Stomach smooth muscle (tissue), 2 donors: ENCODE data around the gene BMF.
"Not testable (repeated sequence)": the region's sequence is repeated elsewhere in the genome, so short reads cannot be mapped to it uniquely, and the experiment has no call there.

ENCODE experiments used
- H3K27ac ChIP-seq: one replicate; pipeline ENCODE4 v1.7.0; 2013; ENCODE audit warnings: mild to moderate bottlenecking, low read length, inconsistent platforms
- H3K27me3 ChIP-seq, 2 donors: one replicate each; pipeline ENCODE4 v1.7.0; 2013; ENCODE audit warnings: low read length in 2 of 2; ENCODE audit not compliant: insufficient read depth in 2 of 2, control insufficient read depth in 1 of 2
- H3K36me3 ChIP-seq, 2 donors: one replicate each; pipeline ENCODE4 v1.7.0; 2013; ENCODE audit warnings: low read length in 2 of 2; ENCODE audit not compliant: control insufficient read depth in 2 of 2, insufficient read depth in 2 of 2
- H3K4me1 ChIP-seq: one replicate; pipeline ENCODE4 v1.7.0; 2013; ENCODE audit warnings: low read length; ENCODE audit not compliant: control insufficient read depth, insufficient read depth
- H3K4me3 ChIP-seq, 2 donors: one replicate each; pipeline ENCODE4 v1.7.0; 2013; ENCODE audit warnings: low read length in 2 of 2
- H3K9ac ChIP-seq, 2 donors: one replicate each; pipeline ENCODE4 v1.7.0; 2013; ENCODE audit warnings: low read length in 2 of 2, mild to moderate bottlenecking in 1 of 2
- H3K9me3 ChIP-seq, 2 donors: one replicate each; pipeline ENCODE4 v1.7.0; 2013; ENCODE audit warnings: low read length in 2 of 2; ENCODE audit not compliant: control insufficient read depth in 2 of 2
- donor health status: healthy.
- donor health status: Pancreatic carcinoma.

The BMF gene

DNA sequence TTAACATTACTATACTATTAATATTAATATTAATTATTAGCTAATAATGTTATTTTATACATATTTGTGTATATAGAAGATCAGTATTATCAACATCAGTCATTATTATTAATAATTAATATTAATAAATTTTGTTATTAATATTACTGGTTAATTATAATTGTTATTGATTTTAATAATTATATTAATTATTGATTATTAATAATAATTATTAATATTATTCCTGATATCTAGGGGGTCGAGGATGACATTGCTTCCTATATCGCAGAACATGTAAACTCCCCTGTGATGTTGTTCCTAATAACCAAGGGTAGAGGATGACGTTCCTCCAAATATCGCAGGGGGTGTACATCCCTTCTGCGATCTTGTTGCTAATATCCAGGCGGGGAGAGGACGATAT is 17.3 kb upstream of the BMF start:
- Histone ChIP-seq H3K9me3 (no peaks in the 10 kb centered on the region), H3K27me3 (peaks cover 0 to 3% of the 10 kb centered on the region in 2 donors), H3K9ac (no peak overlapping the region), H3K36me3 (no peaks in the 10 kb centered on the region), H3K27ac (no peak overlapping the region), H3K4me1 (no peaks in the 10 kb centered on the region), H3K4me3 (no peak overlapping the region)

DNA sequence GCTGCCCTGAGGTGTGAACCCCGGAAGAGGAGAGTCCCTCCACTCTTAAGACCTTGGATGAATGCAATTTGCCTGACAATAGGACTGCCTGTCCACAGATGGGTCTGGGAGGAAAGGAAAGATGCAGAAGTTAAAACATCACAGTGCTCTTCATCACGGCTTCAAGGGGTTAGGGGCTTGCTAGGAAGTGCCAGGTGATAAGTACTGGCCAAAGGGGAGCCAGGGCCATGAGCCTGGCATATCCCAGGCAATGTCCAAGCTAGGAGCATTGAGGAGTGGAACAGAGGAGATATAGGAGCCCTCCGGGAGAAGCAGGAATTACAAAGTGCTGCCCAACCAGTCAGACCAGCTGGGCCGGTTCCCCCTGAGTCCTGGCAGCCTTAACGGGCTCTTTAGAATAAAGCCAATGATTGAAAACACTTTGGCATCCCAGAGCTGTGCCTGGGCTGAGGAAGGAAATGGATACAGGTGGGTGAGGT is 16.2 kb upstream of the BMF start:
- not testable (repeated sequence) for H3K9me3 ChIP-seq, H3K36me3 ChIP-seq, H3K27me3 ChIP-seq, H3K9ac ChIP-seq, H3K4me1 ChIP-seq, H3K27ac ChIP-seq, H3K4me3 ChIP-seq

DNA sequence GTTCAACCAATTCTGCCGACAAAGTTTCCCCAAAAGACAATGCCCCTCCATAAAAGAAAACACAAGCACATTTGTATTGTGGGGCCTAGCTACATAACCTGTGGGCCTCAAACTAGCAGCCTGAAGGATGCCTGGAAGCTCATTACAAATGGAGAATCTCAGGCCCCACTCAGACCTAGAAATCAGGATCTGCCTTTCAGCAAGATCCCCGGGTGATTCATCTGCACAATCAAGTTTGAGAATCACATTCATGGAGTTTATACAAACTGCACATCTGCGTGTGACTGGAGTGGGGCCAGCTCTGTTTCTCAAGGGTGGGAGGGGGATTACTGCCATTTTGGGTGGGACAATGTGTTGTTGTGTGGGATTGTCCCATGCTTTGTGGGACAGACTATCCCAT is 15.7 kb upstream of the BMF start:
- not testable (repeated sequence) for H3K4me3 ChIP-seq

DNA sequence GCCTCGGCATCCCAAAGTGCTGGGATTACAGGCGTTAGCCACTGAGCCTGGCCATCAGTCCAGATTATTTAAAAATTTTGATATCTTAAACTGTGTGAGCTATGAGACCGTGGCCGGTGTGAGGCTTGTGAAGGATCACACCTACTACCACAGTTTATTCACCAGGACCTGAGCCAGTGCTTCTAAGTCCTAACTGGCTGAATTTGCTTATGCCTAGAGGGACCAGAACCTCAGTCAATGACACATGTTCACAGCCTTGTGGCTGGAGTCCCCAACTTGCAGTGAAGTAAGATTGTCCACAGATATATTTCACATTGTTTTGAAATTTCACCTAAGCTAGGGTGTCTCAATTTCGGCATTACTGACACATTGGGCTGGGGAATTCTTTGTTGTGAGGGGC is 15.2 kb upstream of the BMF start:
- H3K27ac ChIP-seq, H3K9me3 ChIP-seq: not testable (repeated sequence)

More for the DNA sequence above, 15.7 kb upstream of the BMF start:
- not testable (repeated sequence) for H3K36me3 ChIP-seq, H3K9me3 ChIP-seq, H3K9ac ChIP-seq, H3K27ac ChIP-seq, H3K27me3 ChIP-seq, H3K4me1 ChIP-seq

DNA sequence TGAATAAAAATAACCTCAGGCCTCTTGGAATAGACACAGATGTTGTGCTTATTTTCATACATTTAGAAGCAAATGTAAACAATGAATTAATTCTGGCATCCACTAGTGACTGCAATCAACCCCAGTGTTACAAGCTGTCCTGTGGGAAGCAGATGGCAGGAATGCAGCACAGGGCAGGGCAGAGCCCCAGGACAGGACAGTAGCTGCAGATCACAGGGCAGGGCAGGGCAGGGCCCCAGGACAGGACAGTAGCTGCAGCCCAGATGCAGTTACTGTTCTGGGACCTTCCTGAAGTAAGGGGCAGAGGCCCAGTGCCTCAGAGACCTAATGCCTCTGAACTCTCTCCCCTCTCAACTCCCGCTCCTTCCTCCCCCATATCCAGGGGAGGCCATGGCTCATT is 14.3 kb upstream of the BMF start:
- not testable (repeated sequence) for H3K4me1 ChIP-seq, H3K36me3 ChIP-seq, H3K9me3 ChIP-seq, H3K27ac ChIP-seq, H3K4me3 ChIP-seq, H3K27me3 ChIP-seq, H3K9ac ChIP-seq

More for the DNA sequence above, 15.2 kb upstream of the BMF start:
- H3K27me3 ChIP-seq, H3K9ac ChIP-seq, H3K4me3 ChIP-seq, H3K36me3 ChIP-seq, H3K4me1 ChIP-seq: not testable (repeated sequence)

DNA sequence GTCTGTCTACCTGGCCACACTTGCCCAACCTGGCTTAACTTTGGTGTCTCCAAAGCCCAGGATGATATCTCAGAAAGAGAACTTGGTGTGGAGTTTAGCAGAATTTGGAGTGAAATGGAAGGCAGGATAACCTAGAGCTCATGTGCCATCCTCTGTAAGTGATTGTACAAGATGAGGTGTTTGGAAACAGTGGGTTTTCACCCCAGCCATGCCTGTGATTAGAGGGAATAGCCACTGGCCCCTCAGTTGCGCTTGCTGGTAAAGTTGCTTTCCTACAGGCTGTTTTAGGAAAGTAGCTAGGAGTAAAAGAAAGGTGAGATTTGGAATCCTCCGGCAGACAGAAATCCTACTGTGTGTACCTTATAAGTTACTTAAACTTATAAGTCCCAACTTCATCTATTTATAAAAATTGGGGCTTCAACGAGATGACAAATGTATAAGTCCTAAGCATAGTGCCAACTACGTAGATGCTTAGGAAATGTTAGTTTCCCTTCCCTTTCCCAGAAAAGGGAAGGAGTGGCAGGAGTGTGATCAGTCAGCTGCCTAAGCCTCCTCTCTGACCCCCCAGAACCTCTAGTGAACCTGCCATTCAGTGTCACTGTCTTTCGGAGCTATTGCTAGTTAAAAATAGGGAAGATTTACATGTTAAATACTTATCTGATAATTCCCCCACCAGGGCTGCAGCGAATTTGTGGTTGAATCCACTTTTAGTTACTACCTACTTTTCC is 13.4 kb upstream of the BMF start:
- H3K27me3 ChIP-seq = no peaks in the 10 kb centered on the region
- no peak overlapping the region for H3K27ac ChIP-seq
- H3K4me3 ChIP-seq = no peak overlapping the region
- no peaks in the 10 kb centered on the region for H3K36me3 ChIP-seq
- H3K4me1 ChIP-seq = no peaks in the 10 kb centered on the region
- H3K9ac ChIP-seq = no peak overlapping the region
- H3K9me3 ChIP-seq = no peaks in the 10 kb centered on the region

DNA sequence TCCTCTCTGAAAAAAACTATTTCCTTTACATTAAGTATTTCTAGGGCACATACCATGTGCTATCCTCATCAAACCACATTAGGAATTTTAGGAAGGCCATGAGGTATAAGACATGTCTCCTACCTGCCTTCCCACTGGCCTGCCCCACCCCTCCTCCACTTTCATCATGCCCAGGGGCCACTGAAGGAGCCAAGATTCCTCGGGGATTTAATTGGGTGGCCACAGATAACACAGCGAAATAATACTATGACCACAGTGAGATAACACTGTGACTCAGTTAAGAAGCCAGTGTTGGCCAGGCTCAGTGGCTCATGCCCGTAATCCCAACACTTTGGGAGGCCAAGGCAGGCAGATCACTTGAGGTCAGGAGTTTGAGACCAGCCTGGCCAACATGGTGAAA is 9.8 kb upstream of the BMF start:
- H3K4me3 ChIP-seq = no peak overlapping the region
- H3K4me1 ChIP-seq = no peaks in the 10 kb centered on the region
- H3K36me3 ChIP-seq = no peaks in the 10 kb centered on the region
- H3K27me3 ChIP-seq = no peaks in the 10 kb centered on the region
- no peaks in the 10 kb centered on the region for H3K9me3 ChIP-seq
- H3K27ac ChIP-seq = no peak overlapping the region
- no peak overlapping the region for H3K9ac ChIP-seq

DNA sequence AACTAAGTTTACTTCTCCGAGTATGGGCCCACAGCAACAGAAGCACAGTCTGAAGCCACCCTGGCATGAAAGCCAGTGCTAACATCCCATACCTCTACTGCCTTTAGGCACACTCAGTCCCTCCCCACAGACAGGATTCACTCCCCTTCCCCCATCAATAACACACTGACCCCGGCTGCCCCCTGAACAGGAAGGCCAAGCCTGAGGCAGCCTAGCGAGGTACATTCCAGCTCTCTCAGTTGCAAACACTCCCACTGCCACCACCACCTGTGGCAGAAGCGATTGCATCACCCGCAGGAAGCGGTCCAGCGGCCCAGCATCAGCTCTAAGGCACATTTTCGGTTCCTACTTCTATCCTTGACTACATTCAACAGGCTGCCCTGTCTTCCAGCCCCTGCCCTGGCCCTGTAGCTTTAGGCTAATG is 7.0 kb upstream of the BMF start:
- no peak overlapping the region for H3K9ac ChIP-seq
- H3K4me1 ChIP-seq = no peaks in the 10 kb centered on the region
- H3K27ac ChIP-seq = no peak overlapping the region
- H3K9me3 ChIP-seq = no peaks in the 10 kb centered on the region
- H3K27me3 ChIP-seq = peaks cover 2% of the 10 kb centered on the region in 2 donors
- H3K36me3 ChIP-seq = no peaks in the 10 kb centered on the region
- H3K4me3 ChIP-seq = no peak overlapping the region

DNA sequence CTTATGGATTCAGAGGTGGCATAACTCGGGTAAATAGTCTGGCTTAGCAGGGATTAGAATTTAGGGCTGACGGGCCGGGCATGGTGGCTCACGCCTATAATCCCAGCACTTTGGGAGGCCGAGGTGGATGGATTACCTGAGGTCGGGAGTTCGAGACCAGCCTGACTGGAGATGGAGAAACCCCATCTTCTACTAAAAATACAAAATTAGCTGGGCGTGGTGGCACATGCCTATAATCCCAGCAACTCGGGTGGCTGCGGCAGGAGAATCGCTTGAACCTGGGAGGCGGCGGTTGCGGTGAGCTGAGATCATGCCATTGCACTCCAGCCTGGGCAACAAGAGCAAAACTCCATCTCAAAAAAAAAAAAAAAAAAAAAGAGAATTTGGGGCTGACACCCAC is 6.4 kb upstream of the BMF start:
- H3K9ac ChIP-seq, H3K4me3 ChIP-seq, H3K36me3 ChIP-seq, H3K27me3 ChIP-seq, H3K4me1 ChIP-seq, H3K27ac ChIP-seq, H3K9me3 ChIP-seq: not testable (repeated sequence)

DNA sequence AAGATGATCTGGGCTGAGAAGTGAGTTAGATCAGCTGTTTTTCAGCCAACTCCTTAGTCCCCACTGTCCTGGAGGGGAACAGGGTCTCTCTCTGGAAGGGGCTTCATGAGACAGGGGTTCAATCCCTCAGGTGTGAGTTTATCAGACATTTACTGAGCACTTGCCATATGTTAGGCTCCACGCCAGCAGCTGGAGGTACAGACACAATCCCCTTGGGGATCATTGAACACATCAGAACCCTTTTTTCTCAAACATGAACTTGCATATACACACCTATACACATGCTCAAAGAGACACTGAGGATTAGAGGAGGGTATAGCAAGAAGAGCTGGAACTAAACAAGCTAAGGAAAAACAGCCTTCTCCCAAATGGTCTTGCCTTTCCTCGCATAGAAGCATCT is 5.5 kb upstream of the BMF start:
- Histone ChIP-seq H3K4me3 (no peak overlapping the region), H3K9ac (no peak overlapping the region), H3K4me1 (peaks cover 5% of the 10 kb centered on the region), H3K27ac (no peak overlapping the region), H3K9me3 (no peaks in the 10 kb centered on the region), H3K27me3 (peaks cover 2% of the 10 kb centered on the region in 2 donors), H3K36me3 (no peaks in the 10 kb centered on the region)

DNA sequence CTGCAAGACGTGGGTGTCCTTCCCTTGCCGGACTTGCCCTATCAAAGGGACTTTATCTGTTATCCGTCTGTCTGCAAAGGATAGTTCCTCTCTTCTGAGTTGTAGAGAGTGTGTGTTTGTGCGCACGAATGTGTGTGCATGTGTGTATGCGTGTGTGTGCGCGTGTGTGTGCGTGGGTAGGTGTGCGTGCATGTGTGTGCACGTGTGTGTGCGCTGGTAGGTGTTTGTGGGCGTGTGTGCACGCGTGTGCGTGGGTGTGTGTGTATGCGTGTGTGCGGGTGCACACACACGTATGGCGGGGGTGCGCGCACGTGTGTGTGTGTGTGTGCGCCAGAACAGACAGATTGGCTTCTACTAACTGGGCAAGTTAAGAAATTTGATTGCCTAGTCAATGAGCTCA is 4.1 kb upstream of the BMF start:
- peaks cover 17% of the 10 kb centered on the region for H3K4me1 ChIP-seq
- H3K27ac ChIP-seq = no peak overlapping the region
- H3K4me3 ChIP-seq = no peak overlapping the region
- H3K9me3 ChIP-seq = no peaks in the 10 kb centered on the region
- no peaks in the 10 kb centered on the region for H3K36me3 ChIP-seq
- H3K9ac ChIP-seq = no peak overlapping the region
- H3K27me3 ChIP-seq = peaks cover 2% of the 10 kb centered on the region in 2 donors
